HG03135 (cell line): ENCODE measurements around the gene EIF4E3.
A peak's percentile ranks its signal among the peaks of the same experiment; 100 is the strongest.

ENCODE experiments used
- ATAC-seq: cut with Tn5 transposase; IDR thresholded peaks from one replicate; pipeline ENCODE4 v1.9.1; 2021; ENCODE audit warnings: mild to moderate bottlenecking, moderate library complexity; ENCODE audit not compliant: unreplicated experiment

EIF4E3 gene

GRCh38 chr3:71725271-71725991 lies at the start of gene EIF4E3:
EIF4E3 (minus strand) TSS chr3:71725402; CDS start chr3:71725367, 35 bp downstream.
- ATAC-seq: peak; percentile 41

- ATAC-seq: no peak
Observed at GRCh38 chr3:71771884-71772283, 46.7 kb upstream of the EIF4E3 start.

- ATAC-seq: no peak
Observed at GRCh38 chr3:71771126-71771525, 45.9 kb upstream of the EIF4E3 start.

GRCh38 chr3:71763426-71763825 lies 38.2 kb upstream of the EIF4E3 start:
- no peak for ATAC-seq

GRCh38 chr3:71760140-71760539 lies 34.9 kb upstream of the EIF4E3 start:
- no peak for ATAC-seq

GRCh38 chr3:71759401-71759800 lies 34.2 kb upstream of the EIF4E3 start:
- no peak for ATAC-seq

GRCh38 chr3:71758091-71758490 lies 32.9 kb upstream of the EIF4E3 start:
- no peak for ATAC-seq

- no peak for ATAC-seq
Observed at GRCh38 chr3:71754610-71755253, 29.5 kb upstream of the EIF4E3 start.

GRCh38 chr3:71753701-71754609 lies 28.8 kb upstream of the EIF4E3 start, which contains the start of gene GPR27:
GPR27 (plus strand) TSS chr3:71753855; CDS start chr3:71754050, 195 bp downstream.
- no peak for ATAC-seq

GRCh38 chr3:71752831-71753700 lies 27.9 kb upstream of the EIF4E3 start:
- ATAC-seq: no peak

- ATAC-seq: no peak
Observed at GRCh38 chr3:71751602-71752001, 26.4 kb upstream of the EIF4E3 start.

GRCh38 chr3:71744738-71745137 lies 19.5 kb upstream of the EIF4E3 start:
- ATAC-seq: no peak

- ATAC-seq: no peak
Observed at GRCh38 chr3:71742621-71743020, 17.4 kb upstream of the EIF4E3 start.

GRCh38 chr3:71734881-71735280 lies 9.7 kb upstream of the EIF4E3 start:
- ATAC-seq: no peak

GRCh38 chr3:71733319-71733718 lies 8.1 kb upstream of the EIF4E3 start:
- no peak for ATAC-seq

- no peak for ATAC-seq
Observed at GRCh38 chr3:71732637-71733036, 7.4 kb upstream of the EIF4E3 start.

- ATAC-seq: no peak
Observed at GRCh38 chr3:71728632-71729342, 3.6 kb upstream of the EIF4E3 start.

GRCh38 chr3:71726146-71726545 lies 944 bp upstream of the EIF4E3 start:
- ATAC-seq: no peak

- peak; percentile 41 for ATAC-seq
Observed at GRCh38 chr3:71724584-71725270, 475 bp downstream of the EIF4E3 start.
